ENCODE data around the gene SETD5. TPM values are rescaled to one million over a fixed set of nuclear protein-coding genes. Genes with fewer than 3 reads are reported as not detected.
A peak's percentile ranks its signal among the peaks of the same experiment; 100 is the strongest.

The SETD5 gene
- total RNA-seq, 1 donor = 79.2 TPM

DNA sequence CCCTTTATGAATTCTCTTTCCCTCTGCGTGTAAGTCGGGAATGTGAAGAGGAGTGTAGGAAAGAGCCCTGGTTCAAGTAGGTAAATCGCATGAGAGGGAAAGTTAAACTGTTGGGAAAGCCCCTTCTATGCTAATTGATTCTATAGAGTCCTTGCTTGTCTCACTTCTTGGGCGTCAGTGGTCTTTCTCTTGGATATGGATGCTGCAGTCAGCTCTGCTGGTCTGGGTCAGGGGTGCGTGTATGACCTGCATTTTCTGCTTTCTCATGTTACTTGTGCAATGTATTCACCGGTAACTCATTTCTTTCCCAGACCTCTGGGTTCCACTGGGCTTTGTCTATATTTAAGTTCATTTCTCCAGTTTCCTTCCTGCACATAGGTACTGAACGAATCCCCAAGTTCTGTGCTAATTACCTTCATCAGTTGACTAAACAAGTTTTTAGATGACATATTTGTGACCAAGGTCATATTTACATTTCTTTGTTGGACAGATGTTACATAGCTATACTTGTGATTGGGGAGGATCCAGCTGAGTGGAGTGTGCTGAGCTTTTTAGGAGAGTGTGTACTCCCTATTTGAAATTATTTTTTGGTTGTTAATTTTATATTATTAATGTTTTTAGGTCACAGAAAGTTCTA lies 1.4 kb downstream of the SETD5 start:
- H3K4me3 ChIP-seq (ENCODE audit: low read length) = peak overlapping the region; percentile 94
- H3K4me1 ChIP-seq (ENCODE audit: insufficient read depth, low read length) = peaks cover 55% of the 10 kb centered on the region
- H3K9me3 ChIP-seq (ENCODE audit: low read depth, low read length) = no peaks in the 10 kb centered on the region
- H3K27me3 ChIP-seq (ENCODE audit: insufficient read depth, low read length) = no peaks in the 10 kb centered on the region

DNA sequence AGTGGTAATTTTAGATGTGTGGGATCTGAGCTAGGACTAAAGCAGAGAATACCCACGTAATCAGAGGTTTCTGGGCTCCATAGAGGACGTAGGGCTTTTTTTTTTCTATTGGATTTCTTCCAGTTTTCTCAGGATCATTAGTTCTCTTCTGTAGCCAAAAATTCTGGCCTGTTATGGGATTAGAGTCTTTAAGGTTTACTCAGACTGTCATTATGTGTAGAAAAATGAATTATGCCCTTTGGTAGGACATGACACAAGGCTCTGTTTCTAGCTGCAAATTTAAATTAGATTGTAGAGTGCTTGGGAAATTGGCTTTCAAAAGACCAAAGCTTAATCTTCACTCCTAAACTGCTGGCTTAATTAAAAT lies 1.9 kb downstream of the SETD5 start:
- no peaks in the 10 kb centered on the region for H3K27me3 ChIP-seq (ENCODE audit: insufficient read depth, low read length)
- peak overlapping the region; percentile 94 for H3K4me3 ChIP-seq (ENCODE audit: low read length)
- peaks cover 50% of the 10 kb centered on the region for H3K4me1 ChIP-seq (ENCODE audit: insufficient read depth, low read length)
- no peaks in the 10 kb centered on the region for H3K9me3 ChIP-seq (ENCODE audit: low read depth, low read length)

- Histone ChIP-seq H3K4me3 (ENCODE audit: low read length) (no peak overlapping the region), H3K4me1 (ENCODE audit: insufficient read depth, low read length) (peaks cover 49% of the 10 kb centered on the region), H3K9me3 (ENCODE audit: low read depth, low read length) (no peaks in the 10 kb centered on the region), H3K27me3 (ENCODE audit: insufficient read depth, low read length) (no peaks in the 10 kb centered on the region)
Measured at GRCh38 chr3:9399746-9400145, 2.3 kb downstream of the SETD5 start.

DNA sequence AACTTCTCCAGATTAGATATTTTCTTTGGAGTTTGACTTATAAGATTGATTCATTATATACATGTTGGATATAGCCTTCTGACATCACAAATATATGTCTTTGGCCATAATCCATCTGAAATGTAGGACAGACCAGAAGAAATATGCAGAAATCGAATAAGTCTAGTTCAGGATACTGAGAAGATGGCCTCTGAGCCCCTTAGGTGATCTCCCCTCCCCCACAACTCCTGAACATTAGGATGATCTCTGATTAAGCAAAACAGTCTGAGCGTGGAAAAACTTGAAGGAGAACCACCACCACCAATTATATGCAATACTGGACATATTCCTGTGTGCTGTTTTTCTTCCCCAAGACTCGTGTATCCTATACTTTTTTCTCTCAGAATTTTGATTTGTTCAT lies 3.2 kb downstream of the SETD5 start:
- Histone ChIP-seq H3K4me3 (ENCODE audit: low read length) (no peak overlapping the region), H3K4me1 (ENCODE audit: insufficient read depth, low read length) (peaks cover 41% of the 10 kb centered on the region), H3K27me3 (ENCODE audit: insufficient read depth, low read length) (no peaks in the 10 kb centered on the region), H3K9me3 (ENCODE audit: low read depth, low read length) (no peaks in the 10 kb centered on the region)

- H3K4me3 ChIP-seq (ENCODE audit: low read length) = no peak overlapping the region
- H3K27me3 ChIP-seq (ENCODE audit: insufficient read depth, low read length) = no peaks in the 10 kb centered on the region
- peaks cover 38% of the 10 kb centered on the region for H3K4me1 ChIP-seq (ENCODE audit: insufficient read depth, low read length)
- H3K9me3 ChIP-seq (ENCODE audit: low read depth, low read length) = no peaks in the 10 kb centered on the region
Measured at GRCh38 chr3:9401986-9402385, 4.6 kb downstream of the SETD5 start.

DNA sequence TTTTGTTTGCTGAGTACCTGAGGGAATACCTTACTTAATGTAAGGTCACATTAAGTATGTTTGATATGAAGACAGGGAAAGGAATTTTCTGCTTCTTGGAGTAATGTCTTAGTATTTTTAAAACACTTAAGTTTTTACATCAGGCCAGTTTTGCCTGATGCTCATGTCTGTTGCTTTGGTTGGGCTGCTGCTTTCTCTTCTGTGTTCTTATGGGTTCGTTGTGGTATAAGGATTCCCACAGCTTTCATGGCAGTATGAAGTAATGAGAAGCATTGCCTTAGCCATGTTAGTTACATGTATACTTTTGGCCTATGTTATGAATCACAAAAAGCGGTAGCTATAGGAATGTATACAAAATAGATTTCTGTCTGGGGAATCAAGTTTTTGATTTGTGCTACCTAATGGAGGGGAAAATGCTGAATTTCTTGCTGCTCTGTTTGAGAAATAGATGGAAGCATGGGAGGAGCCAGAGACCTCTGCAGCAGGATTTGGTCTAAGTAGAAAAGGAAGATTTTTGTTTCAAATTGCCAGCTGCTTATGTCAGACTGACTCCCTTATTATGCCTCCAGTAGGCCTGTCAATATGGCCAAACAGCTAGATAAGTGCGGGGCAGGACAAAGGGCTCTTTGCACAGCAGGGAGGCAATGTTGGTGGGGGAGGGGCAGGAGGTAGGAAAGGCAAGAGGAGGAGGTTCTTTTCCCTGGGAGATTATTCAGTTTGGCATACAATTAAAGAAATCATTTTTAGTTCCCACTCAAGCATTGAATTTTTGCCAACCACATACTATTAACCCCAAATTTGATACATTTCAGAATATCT lies 5.2 kb downstream of the SETD5 start:
- Histone ChIP-seq H3K4me3 (ENCODE audit: low read length) (no peak overlapping the region), H3K4me1 (ENCODE audit: insufficient read depth, low read length) (peaks cover 41% of the 10 kb centered on the region), H3K9me3 (ENCODE audit: low read depth, low read length) (no peaks in the 10 kb centered on the region), H3K27me3 (ENCODE audit: insufficient read depth, low read length) (no peaks in the 10 kb centered on the region)

GRCh38 chr3:9403463-9403862 lies 6.0 kb downstream of the SETD5 start:
- Histone ChIP-seq H3K9me3 (ENCODE audit: low read depth, low read length) (no peaks in the 10 kb centered on the region), H3K27me3 (ENCODE audit: insufficient read depth, low read length) (no peaks in the 10 kb centered on the region), H3K4me3 (ENCODE audit: low read length) (no peak overlapping the region), H3K4me1 (ENCODE audit: insufficient read depth, low read length) (peaks cover 41% of the 10 kb centered on the region)

- Histone ChIP-seq H3K27me3 (ENCODE audit: insufficient read depth, low read length) (no peaks in the 10 kb centered on the region), H3K9me3 (ENCODE audit: low read depth, low read length) (no peaks in the 10 kb centered on the region), H3K4me3 (ENCODE audit: low read length) (no peak overlapping the region), H3K4me1 (ENCODE audit: insufficient read depth, low read length) (peaks cover 32% of the 10 kb centered on the region)
Measured at GRCh38 chr3:9404680-9405079, 7.3 kb downstream of the SETD5 start.

DNA sequence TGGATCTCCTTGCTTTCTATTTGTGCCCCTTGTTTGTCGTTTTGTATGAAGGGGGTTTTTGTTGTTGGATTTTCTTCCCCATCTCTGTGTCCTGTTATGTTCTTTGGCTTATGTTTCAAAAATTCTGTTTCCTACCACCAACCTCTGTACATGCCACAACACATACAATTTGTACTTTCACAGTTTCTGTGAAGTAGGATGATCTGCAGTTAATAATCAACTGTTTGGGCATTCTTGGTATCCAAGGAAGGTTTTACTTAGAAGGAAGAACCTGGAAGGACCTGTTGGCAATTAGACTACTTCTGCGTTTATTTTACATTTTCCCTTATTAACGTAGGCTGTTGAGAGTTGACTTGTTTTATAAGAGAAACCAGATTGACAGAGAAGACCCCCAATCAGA lies 8.3 kb downstream of the SETD5 start:
- H3K9me3 ChIP-seq (ENCODE audit: low read depth, low read length) = no peaks in the 10 kb centered on the region

GRCh38 chr3:9406856-9407626 lies 9.6 kb downstream of the SETD5 start:
- Histone ChIP-seq H3K4me3 (ENCODE audit: low read length) (no peak overlapping the region), H3K27me3 (ENCODE audit: insufficient read depth, low read length) (no peaks in the 10 kb centered on the region), H3K9me3 (ENCODE audit: low read depth, low read length) (no peaks in the 10 kb centered on the region), H3K4me1 (ENCODE audit: insufficient read depth, low read length) (peaks cover 35% of the 10 kb centered on the region)

More for the DNA sequence above, 8.3 kb downstream of the SETD5 start:
- no peak overlapping the region for H3K4me3 ChIP-seq (ENCODE audit: low read length)
- H3K4me1 ChIP-seq (ENCODE audit: insufficient read depth, low read length) = peaks cover 34% of the 10 kb centered on the region
- no peaks in the 10 kb centered on the region for H3K27me3 ChIP-seq (ENCODE audit: insufficient read depth, low read length)

DNA sequence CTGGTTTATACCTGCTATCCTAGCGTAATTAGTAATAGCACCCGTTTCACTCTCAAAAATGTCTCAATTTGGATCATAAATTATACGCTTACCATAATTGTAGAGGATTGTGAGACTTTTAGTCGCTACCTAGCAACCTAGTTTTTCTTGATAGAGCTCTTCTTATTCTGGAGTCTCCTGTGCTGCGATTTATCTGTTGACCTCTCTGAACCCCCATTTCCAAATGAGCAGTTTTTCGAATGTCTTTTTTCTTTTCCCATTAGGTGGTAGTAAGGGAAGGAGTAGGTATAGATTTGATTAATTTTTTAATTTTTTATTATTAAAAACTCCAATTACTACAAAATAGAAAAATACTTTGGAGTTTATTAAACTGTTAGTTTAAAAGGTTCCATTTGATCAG lies 10.6 kb downstream of the SETD5 start:
- no peaks in the 10 kb centered on the region for H3K9me3 ChIP-seq (ENCODE audit: low read depth, low read length)
- H3K4me3 ChIP-seq (ENCODE audit: low read length) = no peak overlapping the region
- H3K4me1 ChIP-seq (ENCODE audit: insufficient read depth, low read length) = peaks cover 36% of the 10 kb centered on the region
- H3K27me3 ChIP-seq (ENCODE audit: insufficient read depth, low read length) = no peaks in the 10 kb centered on the region

GRCh38 chr3:9408546-9408945 lies 11.1 kb downstream of the SETD5 start:
- H3K4me3 ChIP-seq (ENCODE audit: low read length) = no peak overlapping the region
- H3K4me1 ChIP-seq (ENCODE audit: insufficient read depth, low read length) = peaks cover 34% of the 10 kb centered on the region
- no peaks in the 10 kb centered on the region for H3K9me3 ChIP-seq (ENCODE audit: low read depth, low read length)
- no peaks in the 10 kb centered on the region for H3K27me3 ChIP-seq (ENCODE audit: insufficient read depth, low read length)

GRCh38 chr3:9409981-9410854 lies 12.8 kb downstream of the SETD5 start:
- no peak overlapping the region for H3K4me3 ChIP-seq (ENCODE audit: low read length)
- no peaks in the 10 kb centered on the region for H3K9me3 ChIP-seq (ENCODE audit: low read depth, low read length)
- H3K4me1 ChIP-seq (ENCODE audit: insufficient read depth, low read length) = peaks cover 31% of the 10 kb centered on the region
- H3K27me3 ChIP-seq (ENCODE audit: insufficient read depth, low read length) = no peaks in the 10 kb centered on the region

GRCh38 chr3:9411302-9411701 lies 13.9 kb downstream of the SETD5 start:
- peaks cover 39% of the 10 kb centered on the region for H3K4me1 ChIP-seq (ENCODE audit: insufficient read depth, low read length)
- H3K27me3 ChIP-seq (ENCODE audit: insufficient read depth, low read length) = no peaks in the 10 kb centered on the region

More at GRCh38 chr3:9411302-9411701, 13.9 kb downstream of the SETD5 start:
- H3K4me3 ChIP-seq (ENCODE audit: low read length) = no peak overlapping the region
- H3K9me3 ChIP-seq (ENCODE audit: low read depth, low read length) = no peaks in the 10 kb centered on the region
